PC-3 (cell line): ENCODE measurements around the gene PLOD2. TPM values are rescaled to one million over a fixed set of nuclear protein-coding genes. Genes with fewer than 3 reads are reported as not detected.

ENCODE experiments used
- ATAC-seq: fragments of 200-7000 bp; cut with Tn5 transposase; 2 replicates; pipeline ENCODE4 v1.9.1; 2020; ENCODE audit warnings: mild to moderate bottlenecking, moderate library complexity
- BruUV-seq: library from RNA; stranded (reverse); fragments of 400-500 nt; replicated peaks from 2 replicates; lab custom pipeline; 2021; lab: Mats Ljungman, UMichigan
- CTCF ChIA-PET: fragments of 300-600 bp; sonication (Branson Sonifier 250); formaldehyde crosslinking; loops from one replicate; lab custom pipeline; 2022; ENCODE audit warnings: antibody characterized with exemption; lab: Charles Lee
- POLR2A ChIA-PET: fragments of 300-600 bp; sonication (Branson Sonifier 250); formaldehyde crosslinking; loops from one replicate; lab custom pipeline; 2022; ENCODE audit warnings: antibody characterized with exemption; ENCODE audit not compliant: unreplicated experiment; lab: Charles Lee
- DNase-seq: peaks from one replicate; pipeline ENCODE4 v3.0.0-alpha.2; 2015
- H2AFZ ChIP-seq: fragments of 300-600 bp; sonication (generic); 2 replicates; pipeline ENCODE4 v1.6.0; 2016; ENCODE audit warnings: antibody characterized with exemption, low read length
- H3F3A ChIP-seq: fragments of 300-600 bp; sonication (generic); one replicate; pipeline ENCODE4 v1.6.0; 2017; ENCODE audit warnings: antibody characterized with exemption, low read length, control low read depth, mild to moderate bottlenecking; ENCODE audit not compliant: unreplicated experiment
- H3K27ac ChIP-seq: fragments of 300-600 bp; sonication (generic); 2 replicates; pipeline ENCODE4 v1.5.1; 2016; ENCODE audit warnings: mild to moderate bottlenecking, low read length
- H3K27me3 ChIP-seq: fragments of 300-600 bp; sonication (generic); 2 replicates; pipeline ENCODE4 v1.6.1; 2016; ENCODE audit warnings: low read length, mixed read lengths
- H3K36me3 ChIP-seq: fragments of 300-600 bp; sonication (generic); 2 replicates; pipeline ENCODE4 v1.6.1; 2016; ENCODE audit warnings: low read depth, mixed run types, low read length, mixed read lengths
- H3K4me1 ChIP-seq: fragments of 300-600 bp; sonication (generic); 2 replicates; pipeline ENCODE4 v1.5.1; 2016; ENCODE audit warnings: low read length; ENCODE audit not compliant: insufficient read depth
- H3K4me2 ChIP-seq: fragments of 300-600 bp; sonication (generic); 2 replicates; pipeline ENCODE4 v1.6.0; 2016; ENCODE audit warnings: low read length
- H3K4me3 ChIP-seq: fragments of 300-600 bp; sonication (generic); 2 replicates; pipeline ENCODE4 v1.5.1; 2016; ENCODE audit warnings: mild to moderate bottlenecking, low read length, mixed read lengths
- H3K79me2 ChIP-seq: fragments of 300-600 bp; sonication (generic); 2 replicates; pipeline ENCODE4 v1.6.1; 2017; ENCODE audit warnings: low read length, mixed read lengths
- H3K9ac ChIP-seq: fragments of 300-600 bp; sonication (generic); 2 replicates; pipeline ENCODE4 v1.6.0; 2016; ENCODE audit warnings: mild to moderate bottlenecking, low read length
- H3K9me2 ChIP-seq: fragments of 300-600 bp; sonication (generic); replicated peaks from 2 replicates; pipeline ENCODE4 v1.6.1; 2016; ENCODE audit warnings: mixed run types, low read length, mixed read lengths
- H3K9me3 ChIP-seq: fragments of 300-600 bp; sonication (generic); 2 replicates; pipeline ENCODE4 v1.6.1; 2016; ENCODE audit warnings: low read length, mixed read lengths
- H4K20me1 ChIP-seq: fragments of 300-600 bp; sonication (generic); 2 replicates; pipeline ENCODE4 v1.6.1; 2016; ENCODE audit warnings: low read length, mixed read lengths
- EZH2 ChIP-seq: fragments of 300-600 bp; sonication (generic); IDR thresholded peaks from one replicate; pipeline ENCODE4 v1.6.1; 2017; ENCODE audit warnings: antibody characterized with exemption, mild to moderate bottlenecking, low read length; ENCODE audit not compliant: unreplicated experiment
- EZH2phosphoT487 ChIP-seq: fragments of 300-600 bp; sonication (generic); IDR thresholded peaks from 2 replicates; pipeline ENCODE4 v1.6.1; 2018; ENCODE audit warnings: mild to moderate bottlenecking, antibody characterized with exemption, low read length, borderline replicate concordance
- intact Hi-C: fragments of 100-400 bp; cut with micrococcal nuclease; formaldehyde crosslinking; loops from 2 replicates; pipeline ENCODE4 v1.9.0; 2023
- total RNA-seq: library from RNA; depleted of rRNA; stranded (reverse); fragments of >200 nt; gene quantifications from 2 replicates; pipeline ENCODE4 v1.2.3, GENCODE V29; 2014
- TF ChIP-seq, protein P1 (sequence below): fragments of 300-600 bp; sonication (generic); conservative IDR thresholded peaks from 2 replicates; pipeline ENCODE4 v1.5.1; 2017; ENCODE audit warnings: antibody characterized with exemption, low read depth, mild to moderate bottlenecking, low read length

PLOD2 gene
- total RNA-seq, 1 experiment from 2014 or later = 76.1 TPM

GRCh38 chr3:146139586-146140110 lies 21.3 kb downstream of the PLOD2 start:
- Histone ChIP-seq H3K9me3 (no peaks in the 10 kb centered on the region), H3K27ac (no peak overlapping the region), H3K4me2 (no peak overlapping the region), H3K4me3 (no peak overlapping the region), H3K27me3 (no peaks in the 10 kb centered on the region), H3K4me1 (peaks cover 16% of the 10 kb centered on the region), H3K9me2 (no peaks in the 10 kb centered on the region), H3K9ac (no peak overlapping the region), H3K36me3 (0 out of 2 replicates have a peak, but pooled peaks cover 2% of the 10 kb centered on the region), H2AFZ (no peak overlapping the region), H3F3A (no peaks in the 10 kb centered on the region), H4K20me1 (peaks cover 58% of the 10 kb centered on the region), H3K79me2 (peaks cover 100% of the 10 kb centered on the region)
- no TSS peak for BruUV-seq
- ATAC-seq (no peak), DNase-seq (no peak)
- ChIA-PET POLR2A (no interaction called here), CTCF (interaction anchor here (0.7 kb wide), 1 partner anchor 50 kb away, joined by 3 read pairs; no protein-coding TSS in a partner anchor)
- TF ChIP-seq EZH2 (no peak), EZH2phosphoT487 (no peak)
- TF ChIP-seq, protein P1, sequence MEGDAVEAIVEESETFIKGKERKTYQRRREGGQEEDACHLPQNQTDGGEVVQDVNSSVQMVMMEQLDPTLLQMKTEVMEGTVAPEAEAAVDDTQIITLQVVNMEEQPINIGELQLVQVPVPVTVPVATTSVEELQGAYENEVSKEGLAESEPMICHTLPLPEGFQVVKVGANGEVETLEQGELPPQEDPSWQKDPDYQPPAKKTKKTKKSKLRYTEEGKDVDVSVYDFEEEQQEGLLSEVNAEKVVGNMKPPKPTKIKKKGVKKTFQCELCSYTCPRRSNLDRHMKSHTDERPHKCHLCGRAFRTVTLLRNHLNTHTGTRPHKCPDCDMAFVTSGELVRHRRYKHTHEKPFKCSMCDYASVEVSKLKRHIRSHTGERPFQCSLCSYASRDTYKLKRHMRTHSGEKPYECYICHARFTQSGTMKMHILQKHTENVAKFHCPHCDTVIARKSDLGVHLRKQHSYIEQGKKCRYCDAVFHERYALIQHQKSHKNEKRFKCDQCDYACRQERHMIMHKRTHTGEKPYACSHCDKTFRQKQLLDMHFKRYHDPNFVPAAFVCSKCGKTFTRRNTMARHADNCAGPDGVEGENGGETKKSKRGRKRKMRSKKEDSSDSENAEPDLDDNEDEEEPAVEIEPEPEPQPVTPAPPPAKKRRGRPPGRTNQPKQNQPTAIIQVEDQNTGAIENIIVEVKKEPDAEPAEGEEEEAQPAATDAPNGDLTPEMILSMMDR = no peak
- intact Hi-C loops = no loop called here

- ChIA-PET POLR2A (interaction anchor here (0.6 kb wide), 1 partner anchor 379 kb away, joined by 3 read pairs; no protein-coding TSS in a partner anchor), CTCF (no interaction called here)
- DNase-seq = no peak
- no peaks in the 10 kb centered on the region for H3K36me3 ChIP-seq
- H3K4me2 ChIP-seq = no peak overlapping the region
- intact Hi-C loops = no loop called here
- no peak overlapping the region for H2AFZ ChIP-seq
- no peaks in the 10 kb centered on the region for H3K9me2 ChIP-seq
- H3K79me2 ChIP-seq = peaks cover 100% of the 10 kb centered on the region
- H4K20me1 ChIP-seq = peaks cover 55% of the 10 kb centered on the region
- no peak for ATAC-seq
- no peaks in the 10 kb centered on the region for H3K27me3 ChIP-seq
- peaks cover 14% of the 10 kb centered on the region for H3K4me1 ChIP-seq
- H3K9ac ChIP-seq = no peak overlapping the region
- TF ChIP-seq, protein P1 = no peak
- TF ChIP-seq EZH2phosphoT487 = no peak
- no peak for TF ChIP-seq EZH2
- H3K9me3 ChIP-seq = no peaks in the 10 kb centered on the region
- no peaks in the 10 kb centered on the region for H3F3A ChIP-seq
- no peak overlapping the region for H3K4me3 ChIP-seq
- H3K27ac ChIP-seq = no peak overlapping the region
- BruUV-seq = no TSS peak
Observed at GRCh38 chr3:146138902-146139301, 22.1 kb downstream of the PLOD2 start.

- H3K4me2 ChIP-seq = no peak overlapping the region
- peak; percentile 57 for DNase-seq
- no peak overlapping the region for H2AFZ ChIP-seq
- no peak overlapping the region for H3K9ac ChIP-seq
- ChIA-PET CTCF (no interaction called here), POLR2A (no interaction called here)
- intact Hi-C loops = no loop called here
- TF ChIP-seq EZH2phosphoT487 (no peak), EZH2 (no peak)
- TF ChIP-seq, protein P1 = no peak
- no peaks in the 10 kb centered on the region for H3K9me2 ChIP-seq
- H4K20me1 ChIP-seq = peaks cover 37% of the 10 kb centered on the region
- no peak overlapping the region for H3K4me3 ChIP-seq
- BruUV-seq = no TSS peak
- H3K4me1 ChIP-seq = peaks cover 10% of the 10 kb centered on the region
- H3K79me2 ChIP-seq = peaks cover 100% of the 10 kb centered on the region
- H3K27ac ChIP-seq = no peak overlapping the region
- no peak for ATAC-seq
- no peaks in the 10 kb centered on the region for H3K27me3 ChIP-seq
- H3K36me3 ChIP-seq = no peaks in the 10 kb centered on the region
- no peaks in the 10 kb centered on the region for H3F3A ChIP-seq
- no peaks in the 10 kb centered on the region for H3K9me3 ChIP-seq
Observed at GRCh38 chr3:146136647-146137046, 24.3 kb downstream of the PLOD2 start.
